Thyroid gland (tissue), 4 donors: ENCODE results near the gene EXOC3L1. TPM values are rescaled to one million over a fixed set of nuclear protein-coding genes. Genes with fewer than 3 reads are reported as not detected.
A peak's percentile ranks its signal among the peaks of the same experiment; 100 is the strongest.

Experiments
- DNase-seq, 2 donors: peaks; one replicate each; pipeline ENCODE4 v3.0.0-alpha.2; 2019
- H3K27ac ChIP-seq, 3 donors: fragments of 200-600 bp; sonication (generic); 1 replicate in 2 of 3; 2 replicates in 1 of 3; pipeline ENCODE4 v1.5.1; 2016 to 2019; ENCODE audit warnings: mild to moderate bottlenecking in 1 of 3, moderate library complexity in 1 of 3
- H3K27me3 ChIP-seq: fragments of 200-600 bp; sonication (generic); one replicate; pipeline ENCODE4 v1.5.1; 2019
- H3K36me3 ChIP-seq, 2 donors: fragments of 200-600 bp; sonication (generic); one replicate each; pipeline ENCODE4 v1.5.1; 2016 to 2019
- H3K4me1 ChIP-seq, 2 donors: fragments of 200-600 bp; sonication (generic); one replicate each; pipeline ENCODE4 v1.5.1; 2017 to 2019
- H3K4me3 ChIP-seq, 3 donors: fragments of 200-600 bp; sonication (generic); replicated peaks in 1 of 3; 1 replicate in 2 of 3; 2 replicates in 1 of 3; pipeline ENCODE4 v1.5.1; 2016; ENCODE audit warnings: mild to moderate bottlenecking in 1 of 3
- H3K9me3 ChIP-seq: fragments of 200-600 bp; sonication (generic); one replicate; pipeline ENCODE4 v1.5.1; 2017
- CTCF ChIP-seq, 6 experiments: fragments of 200-600 bp in 3 of 6; fragments of 450-650 bp in 3 of 6; sonication (generic) in 3 of 6; IDR thresholded peaks; one replicate each; pipeline ENCODE4 v1.5.1; 2016 to 2019; ENCODE audit warnings: antibody characterized with exemption in 6 of 6, mild to moderate bottlenecking in 2 of 6, inconsistent platforms in 1 of 6, moderate library complexity in 1 of 6
- POLR2A ChIP-seq, 2 donors: fragments of 450-650 bp; IDR thresholded peaks; one replicate each; pipeline ENCODE4 v1.6.1; 2017; ENCODE audit warnings: antibody characterized with exemption in 2 of 2, mild to moderate bottlenecking in 2 of 2, moderate library complexity in 1 of 2
- WGBS, 2 donors: methylation state at CpG; one replicate each; pipeline ENCODE4 v1.1.5; 2017; 5-methylcytosine and 5-hydroxymethylcytosine counted together
- intact Hi-C: fragments of 100-400 bp; cut with DNase I; formaldehyde crosslinking; loops from one replicate; pipeline ENCODE4 v1.15.1; 2023
- total RNA-seq, 4 donors: library from RNA; depleted of rRNA; stranded (reverse); fragments of >200 nt; gene quantifications; one replicate each; pipeline ENCODE4 v1.2.3, GENCODE V29; 2016

EXOC3L1 gene
- total RNA-seq, 4 donors from 2014 or later: 5.9 to 8.6 (median 7.6) TPM

- intact Hi-C loops: no loop called here
- no peak for DNase-seq
- TF ChIP-seq CTCF (IDR thresholded peaks at IDR 0.05) (no peak), POLR2A (IDR thresholded peaks at IDR 0.05) (no peak)
- H3K27me3 ChIP-seq: no peaks in the 10 kb centered on the region
- peak overlapping the region in 1 of 3 donors; percentile 32 for H3K4me3 ChIP-seq
- H3K27ac ChIP-seq: peak overlapping the region; percentile 77 to 94 (median 92)
- WGBS, 2 donors: 86 to 88% methylated on average over 1 of the region's 1 CpG
- H3K9me3 ChIP-seq: no peaks in the 10 kb centered on the region
- H3K36me3 ChIP-seq: no peaks in the 10 kb centered on the region
- H3K4me1 ChIP-seq: peaks cover 34 to 48% of the 10 kb centered on the region in 2 donors
Observed at GRCh38 chr16:67173323-67173722, 16.6 kb downstream of the EXOC3L1 start.

- peak overlapping the region in 1 of 3 donors; percentile 48 for H3K4me3 ChIP-seq
- no peaks in the 10 kb centered on the region for H3K27me3 ChIP-seq
- no peak for DNase-seq
- intact Hi-C loops: no loop called here
- H3K36me3 ChIP-seq: no peaks in the 10 kb centered on the region
- no peaks in the 10 kb centered on the region for H3K9me3 ChIP-seq
- 50 to 59% methylated on average over 12 to 14 of the region's 14 CpGs for WGBS, 2 donors
- TF ChIP-seq POLR2A (IDR thresholded peaks at IDR 0.05) (peak in 1 of 2 donors; percentile 0), CTCF (IDR thresholded peaks at IDR 0.05) (no peak)
- peaks cover 28 to 41% of the 10 kb centered on the region in 2 donors for H3K4me1 ChIP-seq
- H3K27ac ChIP-seq: peak overlapping the region; percentile 76 to 97 (median 91)
Observed at GRCh38 chr16:67170949-67171649, 18.8 kb downstream of the EXOC3L1 start.

- peak within 1 kb of the TSS; percentile 76 to 97 (median 91) for H3K27ac ChIP-seq
- H3K36me3 ChIP-seq: no peaks in the 10 kb centered on the region
- H3K9me3 ChIP-seq: no peaks in the 10 kb centered on the region
- H3K4me3 ChIP-seq: peak within 1 kb of the TSS in 2 of 3 donors; percentile 32 to 48
- DNase-seq: peak; percentile 88 to 89
- intact Hi-C loops: no loop called here
- H3K27me3 ChIP-seq: no peaks in the 10 kb centered on the region
- H3K4me1 ChIP-seq: peaks cover 31 to 43% of the 10 kb centered on the region in 2 donors
- 0% methylated on average over 2 to 13 of the region's 50 CpGs for WGBS, 2 donors
- TF ChIP-seq POLR2A (IDR thresholded peaks at IDR 0.05): peak in 1 of 2 donors; percentile 59
- no peak for TF ChIP-seq CTCF (IDR thresholded peaks at IDR 0.05)
Observed at GRCh38 chr16:67170168-67170948, 19.6 kb downstream of the EXOC3L1 start, which contains the start of gene NOL3. NOL3 (plus strand) TSS chr16:67170538.

GRCh38 chr16:67169642-67170167 lies 20.2 kb downstream of the EXOC3L1 start:
- DNase-seq: peak in 1 of 2 donors; percentile 31

More at GRCh38 chr16:67169642-67170167, 20.2 kb downstream of the EXOC3L1 start:
- no peaks in the 10 kb centered on the region for H3K9me3 ChIP-seq
- peak in 2 of 6 experiments; percentile 15 to 36 for TF ChIP-seq CTCF (IDR thresholded peaks at IDR 0.05)
- TF ChIP-seq POLR2A (IDR thresholded peaks at IDR 0.05): no peak
- H3K27ac ChIP-seq: peak overlapping the region; percentile 76 to 97 (median 91)
- intact Hi-C loops: no loop called here
- H3K4me3 ChIP-seq: peak overlapping the region in 2 of 3 donors; percentile 32 to 48
- no peaks in the 10 kb centered on the region for H3K36me3 ChIP-seq
- 10 to 28% methylated on average over 17 to 19 of the region's 24 CpGs for WGBS, 2 donors
- peaks cover 37 to 43% of the 10 kb centered on the region in 2 donors for H3K4me1 ChIP-seq
- H3K27me3 ChIP-seq: no peaks in the 10 kb centered on the region
